GM04503 (cell line): ENCODE measurements around the gene AIF1L.

ENCODE experiments used
- DNase-seq: peaks from one replicate; pipeline ENCODE4 v3.0.0-alpha.2; 2012; ENCODE audit warnings: low read depth

AIF1L gene

DNA sequence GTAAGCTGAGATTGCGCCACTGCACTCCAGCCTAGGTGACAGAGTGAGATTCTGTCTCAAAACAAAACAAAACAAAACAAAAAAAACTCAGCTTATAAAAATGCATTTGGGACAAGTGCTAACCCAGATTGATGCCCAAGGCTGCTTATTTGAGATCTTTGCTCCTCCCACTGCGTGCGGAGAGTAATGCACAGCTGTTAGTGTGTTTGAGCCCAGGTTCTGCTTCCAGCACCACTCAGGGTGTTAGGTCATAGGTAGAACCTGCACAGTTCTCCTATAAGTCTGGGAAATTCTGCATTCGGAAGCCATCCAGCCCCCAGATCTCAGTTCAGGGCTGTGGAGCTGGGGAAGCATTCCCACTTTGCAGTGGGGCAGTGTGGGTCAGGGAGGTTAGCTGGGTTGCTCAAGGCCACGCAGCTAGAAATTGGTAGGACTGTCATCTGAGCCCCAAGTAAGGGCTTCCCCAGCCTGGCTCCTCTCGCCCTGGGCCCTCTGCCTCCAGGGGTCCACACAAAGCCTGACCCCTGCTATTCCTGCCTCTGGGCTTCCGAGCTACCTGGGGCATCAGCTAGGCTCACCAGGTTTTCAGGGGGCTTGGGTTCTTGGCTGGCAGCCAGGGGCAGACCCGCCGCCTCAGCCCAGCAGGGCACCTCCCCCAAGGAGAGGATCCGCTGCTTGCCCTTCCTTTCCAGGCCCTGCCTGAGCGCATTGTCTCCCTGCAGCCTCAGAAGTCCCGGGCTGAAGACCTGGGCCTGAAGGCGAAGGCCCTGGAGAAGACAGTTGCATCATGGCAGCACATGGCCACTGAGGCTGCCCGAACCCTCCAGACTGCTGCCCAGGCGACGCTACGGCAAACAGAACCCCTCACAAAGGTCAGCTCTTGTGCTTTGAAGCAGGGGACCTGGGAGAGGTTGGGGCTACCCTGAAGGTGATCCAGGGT lies 17.6 kb upstream of the AIF1L start:
- DNase-seq: no peak

DNA sequence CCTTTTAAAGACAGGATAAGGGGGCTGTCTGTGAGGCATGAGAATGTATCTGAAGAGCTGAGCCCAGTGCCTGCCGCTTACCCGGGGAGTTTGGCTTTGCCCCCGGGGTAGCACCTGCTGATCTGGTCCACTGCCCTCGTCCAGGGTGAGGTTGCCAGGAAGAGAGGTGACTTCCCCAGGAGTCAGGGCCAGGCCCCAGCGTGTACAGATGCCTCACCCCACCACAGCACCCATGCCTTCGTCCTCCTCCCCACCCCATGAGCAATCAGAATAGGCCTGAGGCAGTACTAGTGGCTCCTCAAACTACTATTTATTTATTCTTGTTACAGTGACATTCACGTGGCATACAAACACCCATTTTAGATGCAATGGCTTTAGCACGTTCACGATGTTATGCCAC lies 15.7 kb upstream of the AIF1L start:
- DNase-seq: no peak

DNA sequence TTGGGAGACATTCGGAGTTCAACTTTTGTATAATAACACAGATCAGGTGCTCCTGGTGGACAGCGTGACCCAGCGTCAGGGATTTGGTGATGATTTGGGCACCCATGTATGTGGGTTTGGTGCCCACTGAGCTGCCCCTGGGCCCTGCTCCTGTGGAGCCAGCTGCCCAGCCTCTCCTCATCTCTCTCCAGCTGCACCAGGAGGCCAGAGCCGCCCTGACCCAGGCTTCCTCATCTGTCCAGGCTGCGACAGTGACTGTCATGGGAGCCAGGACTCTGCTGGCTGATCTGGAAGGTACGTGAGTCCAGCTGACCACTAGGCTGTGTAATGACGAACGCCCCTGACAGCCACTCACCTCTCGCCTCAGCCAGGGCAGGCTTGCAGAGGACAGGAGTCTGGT lies 14.5 kb upstream of the AIF1L start:
- DNase-seq: no peak

DNA sequence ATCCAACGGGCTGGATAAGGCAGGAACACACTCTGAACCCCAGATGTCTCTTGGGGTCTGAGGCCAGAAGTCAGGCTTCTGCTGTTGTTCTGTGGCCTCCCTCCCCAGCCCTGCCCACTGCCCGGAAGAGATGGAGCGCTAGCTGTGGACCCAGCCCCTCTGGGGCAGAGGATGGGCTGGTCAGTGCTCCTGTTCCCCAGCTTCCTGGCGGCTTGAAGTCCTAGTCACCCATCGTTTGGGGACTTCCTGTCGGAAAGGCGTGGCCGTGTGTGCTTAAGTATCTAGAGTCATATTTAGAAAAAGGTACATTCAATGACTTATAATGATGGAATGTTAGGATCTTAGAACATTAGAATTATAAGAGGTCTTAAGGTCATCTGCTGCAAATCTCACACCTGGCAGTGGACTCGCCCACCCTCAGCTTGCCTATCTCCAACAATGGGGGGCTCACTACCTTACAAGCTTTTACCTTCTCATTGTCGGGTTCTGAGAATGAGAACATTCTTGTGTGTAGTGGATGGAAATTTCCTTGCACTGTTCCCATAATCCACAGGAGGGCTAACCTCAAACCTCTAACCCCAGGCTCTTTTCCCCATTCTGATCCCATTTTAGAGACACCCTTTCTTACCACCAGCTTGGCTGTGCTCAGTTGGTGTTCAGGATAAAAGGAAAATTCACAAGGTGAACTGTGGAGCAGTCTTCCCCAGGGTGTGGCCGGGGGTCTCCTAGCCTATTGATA lies 13.4 kb upstream of the AIF1L start:
- DNase-seq: no peak

DNA sequence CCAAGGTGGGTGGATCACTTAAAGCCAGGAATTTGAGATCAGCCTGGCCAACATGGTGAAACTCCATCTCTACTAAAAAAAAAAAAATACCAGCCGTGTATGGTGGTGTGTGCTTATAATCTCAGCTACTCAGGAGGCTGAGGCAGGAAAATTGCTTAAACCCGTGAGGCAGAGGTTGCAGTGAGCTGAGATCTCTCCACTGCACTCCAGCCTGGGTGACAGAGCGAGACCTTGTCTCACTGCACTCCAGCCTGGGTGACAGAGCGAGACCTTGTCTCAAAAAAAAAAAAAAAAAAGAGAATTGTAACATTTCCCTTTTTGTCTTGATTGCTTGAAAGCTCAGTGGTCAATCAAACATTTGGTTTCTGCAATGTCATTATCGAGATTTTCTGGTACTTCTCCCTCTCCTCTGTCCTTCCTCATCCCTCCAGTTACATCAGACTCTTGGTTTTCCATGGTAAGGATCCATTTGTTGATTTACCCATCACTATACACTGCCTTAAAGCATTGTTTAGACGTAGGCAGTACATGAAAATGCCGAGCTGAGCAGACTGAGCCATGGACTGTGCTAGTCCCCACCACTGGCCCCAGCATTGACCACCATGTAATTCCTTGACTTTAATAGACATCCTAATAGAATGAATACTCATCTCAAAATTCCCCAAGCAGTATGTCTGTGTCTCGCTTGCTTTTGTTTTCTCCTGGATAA lies 11.5 kb upstream of the AIF1L start:
- DNase-seq: no peak

DNA sequence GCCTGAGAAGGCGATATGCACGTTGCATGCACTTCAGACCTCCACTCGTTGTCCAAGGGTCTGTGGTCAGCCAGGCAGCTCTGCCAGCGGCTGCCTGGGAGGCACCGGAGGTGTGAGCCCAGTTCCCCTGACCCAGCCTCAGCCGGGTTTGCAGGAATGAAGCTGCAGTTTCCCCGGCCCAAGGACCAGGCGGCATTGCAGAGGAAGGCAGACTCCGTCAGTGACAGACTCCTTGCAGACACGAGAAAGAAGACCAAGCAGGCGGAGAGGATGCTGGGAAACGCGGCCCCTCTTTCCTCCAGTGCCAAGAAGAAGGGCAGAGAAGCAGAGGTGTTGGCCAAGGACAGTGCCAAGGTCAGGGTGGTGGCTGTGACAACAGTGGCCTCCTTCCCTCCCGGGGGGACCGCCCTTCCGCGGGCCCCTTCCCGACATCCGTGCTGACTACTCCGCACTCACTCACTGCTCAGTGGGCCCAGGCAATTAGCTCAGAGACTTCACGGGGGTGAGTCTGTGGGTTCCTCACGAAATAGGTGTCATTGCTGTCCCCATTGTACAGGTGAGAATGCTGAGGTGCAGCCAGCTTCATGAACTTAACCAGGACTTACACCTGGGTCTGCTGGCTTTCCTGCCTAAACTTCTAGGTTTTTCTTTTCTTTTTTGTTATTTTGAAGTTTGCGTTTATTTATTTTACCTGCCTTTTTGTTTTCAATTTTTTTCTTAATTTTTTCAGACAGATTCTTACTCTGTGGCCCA lies 10.8 kb upstream of the AIF1L start:
- no peak for DNase-seq

DNA sequence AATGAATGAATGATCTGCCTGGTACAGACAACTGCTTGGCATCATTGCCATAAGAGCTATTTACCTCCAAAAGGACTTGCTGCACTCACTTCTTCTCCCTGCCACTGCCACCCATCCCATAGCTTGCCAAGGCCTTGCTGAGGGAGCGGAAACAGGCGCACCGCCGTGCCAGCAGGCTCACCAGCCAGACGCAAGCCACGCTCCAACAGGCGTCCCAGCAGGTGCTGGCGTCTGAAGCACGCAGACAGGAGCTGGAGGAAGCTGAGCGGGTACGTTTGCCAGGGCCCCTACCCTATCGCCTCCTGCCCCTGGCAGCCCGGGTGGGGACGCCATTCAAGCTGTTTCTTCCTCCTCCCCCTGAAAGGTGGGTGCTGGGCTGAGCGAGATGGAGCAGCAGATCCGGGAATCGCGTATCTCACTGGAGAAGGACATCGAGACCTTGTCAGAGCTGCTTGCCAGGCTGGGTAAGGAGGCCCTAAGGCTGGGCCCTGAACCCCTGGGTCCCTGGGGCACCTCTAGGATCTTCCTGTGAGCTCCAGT lies 8.9 kb upstream of the AIF1L start:
- DNase-seq: no peak

DNA sequence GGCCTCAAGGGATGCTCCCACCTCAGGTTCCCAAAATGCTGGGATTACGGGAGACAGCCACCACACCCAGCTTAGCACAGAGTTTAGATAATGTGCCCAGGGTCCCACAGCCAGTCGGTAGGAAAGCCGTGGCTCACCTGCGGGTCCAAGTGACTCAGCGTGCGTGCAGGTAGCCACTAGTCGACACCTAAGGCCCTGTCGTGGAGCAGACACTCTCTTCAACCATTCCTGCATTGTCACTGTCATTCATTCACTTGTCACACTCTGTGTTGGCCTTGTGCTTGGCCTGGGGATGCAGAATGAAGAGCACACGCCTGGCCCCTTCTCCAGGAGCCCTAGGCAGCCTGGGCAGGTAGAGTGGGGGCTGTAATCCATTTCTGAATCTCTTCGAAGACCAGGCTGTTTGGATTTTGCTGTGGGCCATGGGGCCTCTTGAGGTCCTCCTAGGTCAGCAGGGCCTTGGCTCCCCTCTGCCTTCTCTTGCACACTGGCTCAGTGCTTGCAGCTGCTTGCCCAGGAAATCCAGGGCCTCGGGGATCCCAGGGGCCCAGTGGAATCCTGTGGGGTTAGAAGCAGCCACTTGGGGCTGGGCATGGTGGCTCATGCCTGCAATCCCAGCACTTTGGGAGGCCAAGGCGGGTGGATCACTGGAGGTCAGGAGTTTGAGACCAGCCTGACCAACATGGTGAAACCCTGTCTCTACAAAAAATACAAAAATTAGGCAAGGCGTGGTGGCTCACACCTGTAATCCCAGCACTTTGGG lies 6.1 kb upstream of the AIF1L start:
- DNase-seq: no peak

DNA sequence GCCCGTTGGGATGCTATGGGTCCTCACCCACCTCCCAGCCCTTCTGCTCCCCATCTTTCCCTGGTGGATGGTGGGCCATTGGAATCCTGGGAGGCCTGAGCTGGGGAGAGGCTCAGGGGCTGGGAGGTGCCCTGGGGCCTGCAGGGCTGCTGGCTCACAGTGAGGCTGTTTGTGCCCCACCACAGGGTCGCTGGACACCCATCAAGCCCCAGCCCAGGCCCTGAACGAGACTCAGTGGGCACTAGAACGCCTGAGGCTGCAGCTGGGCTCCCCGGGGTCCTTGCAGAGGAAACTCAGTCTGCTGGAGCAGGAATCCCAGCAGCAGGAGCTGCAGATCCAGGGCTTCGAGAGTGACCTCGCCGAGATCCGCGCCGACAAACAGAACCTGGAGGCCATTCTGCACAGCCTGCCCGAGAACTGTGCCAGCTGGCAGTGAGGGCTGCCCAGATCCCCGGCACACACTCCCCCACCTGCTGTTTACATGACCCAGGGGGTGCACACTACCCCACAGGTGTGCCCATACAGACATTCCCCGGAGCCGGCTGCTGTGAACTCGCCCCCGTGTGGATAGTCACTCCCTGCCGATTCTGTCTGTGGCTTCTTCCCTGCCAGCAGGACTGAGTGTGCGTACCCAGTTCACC lies 4.9 kb upstream of the AIF1L start:
- DNase-seq: no peak

DNA sequence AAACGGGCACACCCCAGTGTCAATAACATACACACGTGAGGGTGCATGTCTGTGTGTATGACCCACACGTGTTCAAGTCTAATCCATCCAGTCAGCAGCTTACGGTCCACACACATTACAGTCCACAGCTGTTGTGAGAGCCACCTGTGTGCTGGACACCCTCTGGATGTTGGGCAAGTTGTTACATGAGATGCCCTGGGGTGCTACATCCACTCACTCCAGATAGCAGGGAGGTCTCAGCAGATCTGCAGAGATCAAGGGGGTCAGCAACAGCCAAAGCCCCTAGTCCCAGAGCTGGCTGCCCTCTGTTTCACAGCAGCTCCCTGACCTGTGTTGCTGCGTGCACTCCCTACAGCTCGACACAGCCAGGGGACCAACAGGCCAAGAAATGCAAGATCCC lies 4.3 kb upstream of the AIF1L start:
- no peak for DNase-seq

DNA sequence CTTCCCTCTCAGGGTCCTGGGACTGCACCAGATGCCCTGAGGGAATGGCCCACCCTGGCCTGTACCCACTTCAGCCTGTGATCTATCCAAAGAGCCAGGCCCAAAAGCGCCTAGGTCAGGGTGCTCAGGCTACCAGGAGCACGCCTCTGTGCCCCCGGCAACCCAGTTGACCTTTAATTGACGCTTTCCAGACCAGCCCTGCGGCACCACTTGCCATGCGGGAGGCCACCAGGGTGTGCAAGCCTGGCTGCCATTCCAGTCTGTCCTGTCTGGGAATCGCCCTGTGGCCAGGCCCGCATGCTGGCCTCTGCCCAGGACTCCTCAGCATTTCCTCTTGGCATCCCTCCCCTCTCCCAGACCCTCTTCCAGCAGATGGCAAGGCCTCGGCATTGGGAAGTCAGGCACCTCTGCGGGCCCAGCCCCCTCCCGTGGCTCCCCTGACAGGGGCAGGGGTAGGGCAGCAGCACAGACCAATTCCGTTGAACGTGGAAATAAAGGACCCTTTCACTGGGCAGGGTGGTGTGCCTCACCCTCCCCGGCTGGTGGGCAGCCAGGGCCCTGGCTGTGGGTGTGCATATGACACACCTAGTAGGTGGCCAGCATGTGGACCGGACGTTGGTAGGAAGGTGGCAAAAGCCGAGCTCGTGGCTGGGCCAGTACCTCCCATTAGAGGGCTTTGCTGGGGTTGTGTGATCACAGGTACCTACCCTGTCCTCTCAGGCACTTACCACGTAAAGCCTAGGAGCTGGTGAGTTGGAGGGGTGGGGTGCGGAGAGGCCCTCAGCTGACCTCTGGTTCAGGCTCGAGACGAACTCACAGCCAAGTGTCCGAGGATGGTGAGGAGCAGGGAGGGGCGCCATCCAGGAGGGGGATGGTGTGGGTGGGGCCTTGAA lies 3.5 kb upstream of the AIF1L start:
- no peak for DNase-seq

DNA sequence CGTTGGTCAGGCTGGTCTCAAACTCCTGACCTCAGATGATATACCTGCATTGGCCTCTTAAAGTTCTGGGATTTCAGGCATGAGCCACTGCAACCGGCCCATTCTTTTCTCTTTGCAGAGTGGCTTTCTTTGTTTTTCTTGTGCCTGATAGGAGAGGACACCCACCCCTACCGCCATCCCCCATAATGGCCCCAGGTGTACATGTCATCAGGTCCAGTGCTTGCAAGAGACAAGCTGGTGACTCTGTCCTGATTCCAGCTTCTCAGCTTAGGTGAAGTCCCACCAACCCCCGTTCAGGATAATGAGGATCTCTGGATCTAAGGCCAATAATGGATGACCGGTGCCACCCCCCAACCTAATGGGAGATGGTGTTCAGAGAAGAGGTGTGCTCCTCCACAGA lies 2.3 kb upstream of the AIF1L start:
- no peak for DNase-seq

DNA sequence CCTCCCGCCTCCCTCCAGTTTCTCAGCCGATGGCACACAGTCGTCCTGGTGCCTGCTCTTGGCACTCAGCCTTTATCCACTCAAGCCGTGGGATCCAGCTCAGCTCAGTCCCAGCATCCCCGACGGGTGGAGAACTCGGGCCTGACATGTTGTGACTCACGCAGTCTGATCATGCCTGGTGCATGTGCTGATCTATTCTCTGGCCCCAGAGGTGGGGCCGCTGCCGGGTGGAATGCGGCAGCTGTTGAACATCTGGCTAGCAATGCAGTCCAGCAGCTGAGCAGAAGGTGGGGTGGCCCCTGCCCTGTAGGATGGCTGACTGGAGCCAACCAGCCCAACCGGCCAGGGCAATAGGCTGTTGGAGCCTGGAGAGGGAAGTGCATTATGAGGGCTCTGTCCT lies 1.7 kb upstream of the AIF1L start:
- peak; percentile 7 for DNase-seq

DNA sequence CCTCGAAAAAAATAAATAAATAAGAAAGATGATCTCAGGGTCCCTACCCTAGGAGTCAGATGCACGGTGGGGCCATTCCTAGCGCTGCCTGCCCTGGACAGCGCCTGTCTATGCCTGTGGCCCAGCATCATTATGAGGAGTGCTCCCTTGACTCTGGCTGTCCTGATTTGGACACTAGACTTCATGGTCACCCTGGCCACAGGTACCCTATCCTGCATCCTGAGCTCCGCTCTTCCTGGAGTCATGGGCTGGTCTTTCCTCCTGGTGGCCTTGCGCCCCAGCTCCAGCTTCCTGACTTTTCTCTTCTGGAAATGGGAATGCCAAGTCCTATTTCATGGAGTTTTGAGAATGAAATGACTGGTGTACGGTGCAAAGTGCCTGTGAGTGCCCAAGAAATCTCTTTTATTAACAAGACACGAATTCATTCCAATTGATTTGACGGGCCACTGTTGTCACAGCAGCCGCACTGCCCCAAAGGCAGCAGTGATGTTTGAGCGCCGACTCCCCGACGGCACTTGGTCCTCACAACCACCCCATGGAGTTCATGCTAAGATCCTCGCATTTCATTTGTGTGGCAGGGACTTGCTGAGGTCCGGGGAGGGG lies 564 bp upstream of the AIF1L start:
- DNase-seq: no peak

DNA sequence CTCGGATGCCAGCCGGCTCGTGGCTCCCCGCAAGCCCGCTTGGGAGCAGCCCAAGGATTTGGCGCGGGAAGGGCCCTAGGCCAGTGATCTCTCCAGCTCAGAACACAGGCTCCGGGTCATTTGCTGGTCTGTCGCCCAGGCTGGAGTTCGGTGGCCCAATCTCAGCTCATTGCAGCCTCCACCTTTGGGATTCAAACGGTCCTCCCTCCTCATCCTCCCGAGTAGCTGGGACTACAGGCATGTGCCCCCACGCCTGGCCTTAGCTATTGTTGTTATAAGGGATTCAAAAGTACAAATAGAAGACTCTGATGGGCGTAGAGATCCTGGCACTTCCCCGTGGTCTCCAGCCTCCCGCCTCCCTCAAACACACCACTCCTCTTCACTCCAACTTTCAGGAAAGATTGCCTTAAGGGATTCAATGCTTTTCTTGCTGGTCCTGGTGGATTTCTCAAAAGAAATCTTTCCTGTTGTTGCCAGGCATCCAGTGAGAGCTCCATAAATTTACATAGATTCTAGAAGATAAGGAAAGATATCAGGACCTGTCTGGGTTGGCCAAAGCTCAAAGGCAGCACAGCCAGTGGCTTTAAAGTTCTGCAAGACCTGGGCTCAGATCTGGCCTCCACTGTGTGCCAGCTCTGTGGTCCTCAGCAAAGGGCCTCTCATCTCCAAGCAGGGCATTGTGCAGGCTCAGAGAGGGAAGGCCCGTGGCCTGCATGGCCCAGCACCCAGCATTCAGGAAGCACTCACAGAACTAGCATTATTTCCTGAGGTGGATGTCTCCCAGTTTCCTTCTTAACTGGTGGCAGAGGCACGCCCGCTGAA lies 1.0 kb downstream of the AIF1L start:
- DNase-seq: no peak

DNA sequence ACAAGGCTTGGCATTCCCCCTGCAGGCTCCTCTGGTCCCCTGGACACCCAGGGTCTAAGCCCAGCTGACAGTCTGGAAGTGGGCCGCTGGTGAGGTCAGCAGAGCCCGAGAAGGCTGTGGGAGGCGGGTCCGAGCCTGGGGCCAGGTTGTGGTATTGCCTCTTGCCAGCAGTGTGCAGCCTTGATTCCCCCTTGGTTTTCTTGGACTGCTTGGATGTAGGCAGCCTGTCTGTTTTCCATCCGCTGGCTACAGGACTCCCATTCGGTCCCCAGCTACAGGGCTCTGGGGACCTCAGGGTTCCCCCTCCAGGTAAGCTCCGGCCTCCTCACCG lies 1.6 kb downstream of the AIF1L start:
- no peak for DNase-seq

DNA sequence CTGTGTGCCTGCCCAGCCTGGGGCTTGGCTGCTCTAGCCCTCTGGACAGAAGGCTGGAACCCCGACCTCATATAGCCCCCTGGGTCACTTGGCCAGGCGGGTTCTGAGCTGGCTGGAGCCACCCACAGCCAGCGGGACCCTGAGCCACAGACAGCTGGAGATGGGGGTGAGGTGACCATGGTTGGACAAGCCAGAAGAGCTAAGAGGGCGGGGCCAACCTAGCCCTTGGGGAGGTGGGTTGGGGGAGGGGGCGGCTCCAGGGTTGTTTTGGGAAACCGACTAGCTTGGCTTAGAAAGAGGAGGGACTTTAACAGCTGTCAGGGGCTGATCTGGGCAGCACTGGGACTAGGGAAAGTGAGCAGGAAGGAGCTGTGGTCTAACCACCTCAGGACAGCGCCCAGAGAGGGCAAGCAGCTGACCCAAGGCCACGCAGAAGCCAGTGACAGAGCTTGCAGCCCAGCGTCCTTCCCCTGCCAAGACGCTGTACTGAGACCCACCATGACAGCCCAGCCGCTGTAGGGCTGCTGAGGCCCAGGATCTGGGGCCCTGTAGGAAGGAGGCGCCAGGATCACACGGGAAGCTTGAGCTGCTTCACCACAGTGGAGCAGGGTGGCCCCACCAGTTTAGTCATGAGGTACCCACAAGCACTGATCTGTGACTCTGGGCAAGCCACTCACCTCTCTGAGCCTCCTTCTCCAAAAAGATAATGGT lies 2.2 kb downstream of the AIF1L start:
- no peak for DNase-seq
